HFFc6 (cell line): ENCODE data around the gene NUBPL. TPM values are rescaled to one million over a fixed set of nuclear protein-coding genes. Genes with fewer than 3 reads are reported as not detected.

ENCODE experiments used
- DNase-seq: peaks from one replicate; pipeline ENCODE4 v3.0.0-alpha.2; 2018
- H3K27ac Mint-ChIP-seq: 2 replicates; pipeline ENCODE4 v1.8.0; 2020; ENCODE audit warnings: mild to moderate bottlenecking, mixed read lengths
- H3K27me3 Mint-ChIP-seq: 2 replicates; pipeline ENCODE4 v1.8.0; 2021; ENCODE audit warnings: mild to moderate bottlenecking, moderate library complexity, mixed read lengths; ENCODE audit not compliant: insufficient read depth
- H3K36me3 Mint-ChIP-seq: 2 replicates; pipeline ENCODE4 v1.8.0; 2021; ENCODE audit warnings: low read depth, mixed read lengths
- H3K4me1 Mint-ChIP-seq: 2 replicates; pipeline ENCODE4 v1.8.0; 2020; ENCODE audit warnings: low read depth, mixed read lengths
- H3K4me3 Mint-ChIP-seq: 2 replicates; pipeline ENCODE4 v1.8.0; 2020; ENCODE audit warnings: mild to moderate bottlenecking, moderate library complexity, mixed read lengths
- H3K9me3 Mint-ChIP-seq: 2 replicates; pipeline ENCODE4 v1.8.0; 2020; ENCODE audit warnings: mild to moderate bottlenecking, mixed read lengths
- CTCF ChIP-seq: fragments of 200-600 bp; sonication (generic); IDR thresholded peaks from 2 replicates; pipeline ENCODE4 v1.5.0; 2021; ENCODE audit warnings: antibody characterized with exemption, mild to moderate bottlenecking
- total RNA-seq, 6 experiments: library from RNA; stranded (reverse); fragmentation: NEBNext Ultra II Directional; extraction: Animal tissue kit (Norgen Biotek cat#: 25700); gene quantifications; 2 replicates in 1 of 6; 3 replicates in 5 of 6; pipeline ENCODE4 v1.2.3, GENCODE V29; 2021

Gene NUBPL
- total RNA-seq, 6 experiments from 2014 or later, result 8.2 to 10.7 (median 9.7) TPM

- H3K27ac Mint-ChIP-seq, result no peak overlapping the region
- no peaks in the 10 kb centered on the region for H3K9me3 Mint-ChIP-seq
- no peaks in the 10 kb centered on the region; the same call in 1 of the 2 replicates for H3K27me3 Mint-ChIP-seq
- H3K4me1 Mint-ChIP-seq, result no peaks in the 10 kb centered on the region
- DNase-seq, result no peak
- H3K36me3 Mint-ChIP-seq, result no peaks in the 10 kb centered on the region
- no peak overlapping the region for H3K4me3 Mint-ChIP-seq
- TF ChIP-seq CTCF, result no peak
Measured at GRCh38 chr14:31576949-31577348, 15.7 kb downstream of the NUBPL start.

DNA sequence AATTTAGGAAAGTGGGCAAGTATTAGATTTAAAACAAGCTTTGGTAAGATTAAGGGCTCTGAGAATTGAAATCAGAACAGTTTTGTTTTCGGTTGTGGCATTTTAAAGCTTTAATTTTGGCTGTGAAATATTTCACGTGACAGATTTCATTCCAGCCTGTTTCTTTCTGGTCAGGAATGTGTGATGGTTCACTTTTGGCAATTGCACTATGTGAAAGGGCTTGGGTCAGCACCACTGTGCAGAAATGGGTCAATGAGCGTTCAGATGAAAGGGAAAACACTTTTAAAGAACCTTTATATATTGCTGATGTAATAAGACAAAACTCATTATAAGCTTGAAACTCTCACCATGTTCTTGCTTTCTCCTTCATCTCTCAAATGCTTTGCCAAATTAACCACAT is 17.1 kb downstream of the NUBPL start:
- DNase-seq, result no peak
- H3K4me3 Mint-ChIP-seq, result no peak overlapping the region
- no peaks in the 10 kb centered on the region; the same call in 1 of the 2 replicates for H3K27me3 Mint-ChIP-seq
- no peak for TF ChIP-seq CTCF
- no peaks in the 10 kb centered on the region for H3K9me3 Mint-ChIP-seq
- no peaks in the 10 kb centered on the region for H3K36me3 Mint-ChIP-seq
- H3K4me1 Mint-ChIP-seq, result no peaks in the 10 kb centered on the region
- no peak overlapping the region for H3K27ac Mint-ChIP-seq

GRCh38 chr14:31578792-31579501 is 17.7 kb downstream of the NUBPL start:
- no peaks in the 10 kb centered on the region for H3K36me3 Mint-ChIP-seq
- H3K4me3 Mint-ChIP-seq, result no peak overlapping the region
- DNase-seq, result no peak
- no peaks in the 10 kb centered on the region for H3K9me3 Mint-ChIP-seq
- no peak for TF ChIP-seq CTCF
- H3K27me3 Mint-ChIP-seq, result no peaks in the 10 kb centered on the region; the same call in 1 of the 2 replicates
- no peaks in the 10 kb centered on the region for H3K4me1 Mint-ChIP-seq
- H3K27ac Mint-ChIP-seq, result no peak overlapping the region

- no peak overlapping the region for H3K27ac Mint-ChIP-seq
- H3K4me1 Mint-ChIP-seq, result no peaks in the 10 kb centered on the region
- no peaks in the 10 kb centered on the region for H3K36me3 Mint-ChIP-seq
- no peak for TF ChIP-seq CTCF
- H3K9me3 Mint-ChIP-seq, result no peaks in the 10 kb centered on the region
- H3K4me3 Mint-ChIP-seq, result no peak overlapping the region
- no peak for DNase-seq
- no peaks in the 10 kb centered on the region; the same call in 1 of the 2 replicates for H3K27me3 Mint-ChIP-seq
Measured at GRCh38 chr14:31580234-31580633, 19.0 kb downstream of the NUBPL start.

- no peaks in the 10 kb centered on the region for H3K9me3 Mint-ChIP-seq
- no peak for TF ChIP-seq CTCF
- H3K4me3 Mint-ChIP-seq, result no peak overlapping the region
- H3K4me1 Mint-ChIP-seq, result no peaks in the 10 kb centered on the region
- no peaks in the 10 kb centered on the region; the same call in 1 of the 2 replicates for H3K27me3 Mint-ChIP-seq
- no peak for DNase-seq
- no peaks in the 10 kb centered on the region for H3K36me3 Mint-ChIP-seq
- H3K27ac Mint-ChIP-seq, result no peak overlapping the region
Measured at GRCh38 chr14:31582286-31582691, 21.1 kb downstream of the NUBPL start.
